Stomach (tissue), 9 donors: ENCODE data around the gene MMEL1. TPM values are rescaled to one million over a fixed set of nuclear protein-coding genes. Genes with fewer than 3 reads are reported as not detected.

Experiments used
- DNase-seq, 2 donors: peaks; one replicate each; pipeline versions ENCODE4 v3.0.0 to v3.0.0-alpha.2; 2013 to 2019
- H3K27ac ChIP-seq, 5 donors: fragments of 200-600 bp in 4 of 5; sonication (generic) in 4 of 5; one replicate each; pipeline ENCODE4 v1.5.1; 2013 to 2019; ENCODE audit warnings: mild to moderate bottlenecking in 1 of 5, moderate library complexity in 1 of 5
- H3K27me3 ChIP-seq, 3 donors: fragments of 200-600 bp; sonication (generic); one replicate each; pipeline ENCODE4 v1.5.1; 2017 to 2019; ENCODE audit warnings: mixed run types in 1 of 3
- H3K36me3 ChIP-seq, 4 donors: fragments of 200-600 bp; sonication (generic); 1 replicate in 3 of 4; 2 replicates in 1 of 4; pipeline ENCODE4 v1.5.1; 2016 to 2019
- H3K4me1 ChIP-seq, 4 donors: fragments of 200-600 bp; sonication (generic); one replicate each; pipeline ENCODE4 v1.5.1; 2016 to 2019
- H3K4me3 ChIP-seq, 4 donors: fragments of 200-600 bp; sonication (generic) in 3 of 4; one replicate each; pipeline ENCODE4 v1.5.1; 2016 to 2019; ENCODE audit warnings: mild to moderate bottlenecking in 1 of 4
- H3K9me3 ChIP-seq, 4 donors: fragments of 200-600 bp; sonication (generic); one replicate each; pipeline ENCODE4 v1.5.1; 2016 to 2019
- EP300 ChIP-seq: sonication (generic); formaldehyde crosslinking; IDR thresholded peaks from one replicate; pipeline ENCODE4 v1.6.1; 2017; ENCODE audit warnings: antibody characterized with exemption
- POLR2A ChIP-seq, 4 donors: fragments of 450-650 bp; IDR thresholded peaks; one replicate each; pipeline ENCODE4 v1.6.1; 2016; ENCODE audit warnings: antibody characterized with exemption in 4 of 4, control low read depth in 2 of 4, mild to moderate bottlenecking in 1 of 4, moderate library complexity in 1 of 4
- POLR2AphosphoS5 ChIP-seq, 3 donors: sonication (generic); formaldehyde crosslinking; IDR thresholded peaks; one replicate each; pipeline ENCODE4 v1.6.1; 2016; ENCODE audit warnings: antibody characterized with exemption in 3 of 3
- WGBS, 5 donors: extraction: QIAGEN DNeasy Blood & Tissue Kit in 3 of 5; methylation state at CpG; one replicate each; pipeline versions ENCODE4 v1.1.5 to v1.1.7; 2013 to 2018; 5-methylcytosine and 5-hydroxymethylcytosine counted together
- intact Hi-C: fragments of 100-400 bp; cut with DNase I; formaldehyde crosslinking; loops from one replicate; pipeline ENCODE4 v1.15.1; 2023; ENCODE audit warnings: low total_unique reads
- polyA plus RNA-seq, 3 donors: library from polyadenylated mRNA; stranded (reverse); fragments of 200-250 nt; gene quantifications; one replicate each; pipeline ENCODE4 v1.2.3, GENCODE V29; 2013
- total RNA-seq, 5 donors: library from RNA; depleted of rRNA; stranded (reverse); fragments of >200 nt; gene quantifications; one replicate each; pipeline versions ENCODE4 v1.1.0 to v1.2.3, GENCODE V29; 2014 to 2016
- TF ChIP-seq, protein P1 (sequence below), 7 experiments: fragments of 450-650 bp in 4 of 7; fragments of 200-600 bp in 3 of 7; sonication (generic) in 3 of 7; IDR thresholded peaks; one replicate each; pipeline ENCODE4 v1.5.1; 2016 to 2019; ENCODE audit warnings: antibody characterized with exemption in 7 of 7, control low read depth in 2 of 7, mild to moderate bottlenecking in 1 of 7
- donor health status: healthy with polysubstance abuse.
- donor health status: Bipolar disorder and iron deficiency.
- donor health status: healthy.

MMEL1 gene
- total and polyA plus RNA-seq, 8 donors = 1.3 to 190 (median 23.6) TPM

DNA sequence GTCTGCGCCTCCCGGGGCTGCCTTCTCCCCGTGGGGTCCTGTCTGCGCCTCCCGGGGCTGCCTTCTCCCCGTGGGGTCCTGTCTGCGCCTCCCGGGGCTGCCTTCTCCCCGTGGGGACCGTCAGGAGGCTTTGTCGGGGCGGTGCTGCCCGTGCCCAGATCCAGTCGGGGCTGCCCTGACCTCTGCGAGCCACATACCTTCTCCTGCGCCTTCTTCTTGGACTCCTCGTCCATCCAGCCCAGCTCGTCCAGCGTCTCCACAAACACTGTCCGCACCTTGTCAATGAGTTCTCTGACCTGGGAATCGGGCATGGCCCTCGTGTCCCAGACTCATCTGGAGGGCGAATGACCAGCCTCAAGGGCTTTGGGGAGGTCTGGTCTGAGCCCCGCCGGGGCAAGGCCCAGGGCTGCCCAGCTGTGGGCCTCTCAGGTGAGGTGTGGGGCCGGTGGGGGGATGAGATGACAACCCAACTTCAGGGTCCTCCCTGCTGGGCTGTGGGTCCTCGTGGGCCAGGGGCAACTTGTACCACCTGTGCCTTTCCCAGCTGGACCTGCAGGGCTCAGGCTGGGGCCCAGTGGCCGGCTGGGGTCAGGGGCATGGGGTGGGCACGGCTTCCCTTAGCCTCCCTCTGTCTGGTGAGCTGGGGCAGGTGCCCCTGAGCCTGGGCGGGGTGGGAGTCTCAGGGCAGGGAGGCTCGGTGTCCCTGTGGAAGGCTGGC is 36.8 kb downstream of the MMEL1 start:
- H3K4me1 ChIP-seq = peaks cover 14 to 28% (median 19%) of the 10 kb centered on the region in 4 donors
- H3K9me3 ChIP-seq = peaks cover 0 to 13% (median 5%) of the 10 kb centered on the region in 4 donors
- H3K27ac ChIP-seq = no peak overlapping the region
- H3K36me3 ChIP-seq = no peaks in the 10 kb centered on the region
- WGBS, 5 donors = 88 to 91% (median 89%) methylated on average over 20 to 31 of the region's 31 CpGs
- no peak for DNase-seq
- TF ChIP-seq, protein P1, sequence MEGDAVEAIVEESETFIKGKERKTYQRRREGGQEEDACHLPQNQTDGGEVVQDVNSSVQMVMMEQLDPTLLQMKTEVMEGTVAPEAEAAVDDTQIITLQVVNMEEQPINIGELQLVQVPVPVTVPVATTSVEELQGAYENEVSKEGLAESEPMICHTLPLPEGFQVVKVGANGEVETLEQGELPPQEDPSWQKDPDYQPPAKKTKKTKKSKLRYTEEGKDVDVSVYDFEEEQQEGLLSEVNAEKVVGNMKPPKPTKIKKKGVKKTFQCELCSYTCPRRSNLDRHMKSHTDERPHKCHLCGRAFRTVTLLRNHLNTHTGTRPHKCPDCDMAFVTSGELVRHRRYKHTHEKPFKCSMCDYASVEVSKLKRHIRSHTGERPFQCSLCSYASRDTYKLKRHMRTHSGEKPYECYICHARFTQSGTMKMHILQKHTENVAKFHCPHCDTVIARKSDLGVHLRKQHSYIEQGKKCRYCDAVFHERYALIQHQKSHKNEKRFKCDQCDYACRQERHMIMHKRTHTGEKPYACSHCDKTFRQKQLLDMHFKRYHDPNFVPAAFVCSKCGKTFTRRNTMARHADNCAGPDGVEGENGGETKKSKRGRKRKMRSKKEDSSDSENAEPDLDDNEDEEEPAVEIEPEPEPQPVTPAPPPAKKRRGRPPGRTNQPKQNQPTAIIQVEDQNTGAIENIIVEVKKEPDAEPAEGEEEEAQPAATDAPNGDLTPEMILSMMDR (IDR thresholded peaks at IDR 0.05) = no peak
- no peak for TF ChIP-seq POLR2AphosphoS5 (IDR thresholded peaks at IDR 0.05)
- TF ChIP-seq POLR2A (IDR thresholded peaks at IDR 0.05) = no peak
- TF ChIP-seq EP300 = no peak
- intact Hi-C loops = no loop called here
- H3K4me3 ChIP-seq = no peak overlapping the region
- peaks cover 0 to 16% (median 0%) of the 10 kb centered on the region in 3 donors for H3K27me3 ChIP-seq

DNA sequence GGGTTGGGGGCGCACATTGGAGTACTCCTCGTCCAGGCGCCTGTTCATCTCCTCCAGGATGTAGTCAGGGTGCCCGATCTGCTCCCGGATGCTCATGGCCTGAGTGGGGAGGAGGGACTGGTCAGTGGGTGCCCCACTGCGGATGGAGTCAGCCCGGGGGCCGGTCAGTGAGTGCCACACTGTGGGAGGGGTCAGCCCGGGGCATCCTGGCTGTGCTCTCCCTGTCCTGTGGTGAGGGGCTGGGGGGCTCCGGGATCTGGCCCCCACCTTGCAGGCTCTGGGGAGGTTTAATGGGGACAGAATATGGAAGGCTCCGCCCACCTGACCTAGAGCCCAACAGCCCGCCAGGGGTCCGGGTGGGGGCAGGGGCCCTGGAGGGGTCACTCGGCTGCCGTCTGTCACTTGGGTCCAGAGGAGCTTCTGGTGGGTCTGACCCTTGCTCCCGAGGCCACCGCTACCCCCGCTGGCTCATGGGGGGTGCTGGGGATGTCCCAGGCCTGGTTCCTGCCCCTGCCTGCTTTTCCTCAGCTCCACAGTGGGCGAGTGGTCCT is 37.5 kb downstream of the MMEL1 start:
- WGBS, 5 donors = 71 to 84% (median 80%) methylated on average over 9 to 19 of the region's 19 CpGs
- H3K9me3 ChIP-seq = peaks cover 0 to 13% (median 5%) of the 10 kb centered on the region in 4 donors
- DNase-seq = no peak
- TF ChIP-seq EP300 = no peak
- no peak for TF ChIP-seq POLR2AphosphoS5 (IDR thresholded peaks at IDR 0.05)
- TF ChIP-seq, protein P1 (IDR thresholded peaks at IDR 0.05) = no peak
- TF ChIP-seq POLR2A (IDR thresholded peaks at IDR 0.05) = no peak
- H3K4me1 ChIP-seq = peaks cover 14 to 28% (median 19%) of the 10 kb centered on the region in 4 donors
- intact Hi-C loops = no loop called here
- H3K27me3 ChIP-seq = peaks cover 0 to 16% (median 0%) of the 10 kb centered on the region in 3 donors
- H3K4me3 ChIP-seq = no peak overlapping the region
- peaks cover 0 to 4% (median 0%) of the 10 kb centered on the region in 4 donors for H3K36me3 ChIP-seq
- H3K27ac ChIP-seq = no peak overlapping the region

DNA sequence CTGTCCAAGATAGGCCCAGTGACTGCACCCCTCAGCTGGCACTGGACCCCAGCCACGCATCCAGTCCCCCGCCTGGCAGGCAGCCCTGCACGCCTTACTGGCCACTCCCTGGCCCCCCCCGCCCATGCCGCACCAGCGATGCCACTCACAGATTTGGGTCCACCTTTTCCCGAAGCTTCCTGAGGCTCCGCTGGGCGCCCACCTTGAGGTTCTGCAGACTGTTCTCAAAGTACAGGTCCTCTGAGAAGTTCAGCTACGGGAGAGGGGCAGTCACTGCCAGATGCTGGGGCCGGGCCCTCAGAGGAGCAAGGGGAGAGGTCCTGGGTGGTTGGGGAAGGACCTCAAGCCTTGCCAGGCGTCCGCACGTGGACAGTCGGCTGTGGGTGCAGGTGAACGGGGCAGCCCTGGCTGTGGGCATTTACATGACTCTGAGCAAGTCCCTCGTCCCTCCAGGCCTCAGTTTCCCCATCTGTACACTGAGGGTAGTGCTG is 38.1 kb downstream of the MMEL1 start:
- no peak for DNase-seq

More for the DNA sequence above, 38.1 kb downstream of the MMEL1 start:
- 76 to 85% (median 81%) methylated on average over 10 to 17 of the region's 17 CpGs for WGBS, 5 donors
- Histone ChIP-seq H3K27ac (no peak overlapping the region), H3K9me3 (peaks cover 0 to 13% (median 5%) of the 10 kb centered on the region in 4 donors), H3K27me3 (peaks cover 0 to 16% (median 0%) of the 10 kb centered on the region in 3 donors), H3K4me1 (peaks cover 14 to 28% (median 19%) of the 10 kb centered on the region in 4 donors), H3K4me3 (peak overlapping the region in 2 of 4 donors; percentile 32 to 39), H3K36me3 (peaks cover 0 to 11% (median 3%) of the 10 kb centered on the region in 4 donors)
- TF ChIP-seq, protein P1 (IDR thresholded peaks at IDR 0.05) = no peak
- no peak for TF ChIP-seq POLR2A (IDR thresholded peaks at IDR 0.05)
- TF ChIP-seq EP300 = no peak
- intact Hi-C loops = no loop called here
